GM11168 (cell line): ENCODE data around the gene RDH12.
"Not testable (repeated sequence)": the region's sequence is repeated elsewhere in the genome, so short reads cannot be mapped to it uniquely, and the experiment has no call there.

Experiments used
- in situ Hi-C: fragments of 300-500 bp; cut with MboI; formaldehyde crosslinking; loops from one replicate; pipeline ENCODE4 v1.12.0; 2022; ENCODE audit warnings: low sequenced_read_pairs; ENCODE audit not compliant: unreplicated experiment

RDH12 gene

GRCh38 chr14:67701492-67701891 is at the start of gene RDH12:
Gene RDH12, plus strand, starts transcription at chr14:67701886. Its CDS starts 20,757 bp downstream, at chr14:67722643.
- in situ Hi-C loops: not testable (repeated sequence)

GRCh38 chr14:67652189-67652588 is 49.5 kb upstream of the RDH12 start:
- in situ Hi-C loops: no loop called here

GRCh38 chr14:67653651-67654280 is 47.9 kb upstream of the RDH12 start:
- in situ Hi-C loops: no loop called here

- in situ Hi-C loops: no loop called here
These were observed 38.1 kb upstream of the RDH12 start for GRCh38 chr14:67663633-67664032.

- in situ Hi-C loops: no loop called here
These were observed 35.8 kb upstream of the RDH12 start for GRCh38 chr14:67665868-67666267.

- in situ Hi-C loops: no loop called here
These were observed 34.8 kb upstream of the RDH12 start for GRCh38 chr14:67666750-67667449.

- in situ Hi-C loops: no loop called here
These were observed 33.1 kb upstream of the RDH12 start for GRCh38 chr14:67668559-67668958.

GRCh38 chr14:67673451-67673850 is 28.2 kb upstream of the RDH12 start:
- in situ Hi-C loops: no loop called here

- in situ Hi-C loops: no loop called here
These were observed 27.6 kb upstream of the RDH12 start for GRCh38 chr14:67674139-67674479.

GRCh38 chr14:67674480-67675218 is 27.0 kb upstream of the RDH12 start, which contains the start of gene VTI1B:
Gene VTI1B, minus strand, starts transcription at chr14:67674632. Its CDS starts 143 bp downstream, at chr14:67674489.
- in situ Hi-C loops: no loop called here

- in situ Hi-C loops: no loop called here
These were observed 26.5 kb upstream of the RDH12 start for GRCh38 chr14:67675219-67675582.

- in situ Hi-C loops: no loop called here
These were observed 22.7 kb upstream of the RDH12 start for GRCh38 chr14:67679006-67679405.

GRCh38 chr14:67680121-67680602 is 21.5 kb upstream of the RDH12 start:
- in situ Hi-C loops: no loop called here

- in situ Hi-C loops: no loop called here
These were observed 20.7 kb upstream of the RDH12 start for GRCh38 chr14:67680941-67681340.

GRCh38 chr14:67683842-67684241 is 17.8 kb upstream of the RDH12 start:
- in situ Hi-C loops: no loop called here

- in situ Hi-C loops: no loop called here
These were observed 11.7 kb upstream of the RDH12 start for GRCh38 chr14:67690011-67690410.

GRCh38 chr14:67694791-67695393 is 6.8 kb upstream of the RDH12 start:
- in situ Hi-C loops: no loop called here

GRCh38 chr14:67695394-67695949 is 6.2 kb upstream of the RDH12 start, which contains the start of gene RDH11:
Gene RDH11, minus strand, starts transcription at chr14:67695764. Its CDS starts 61 bp downstream, at chr14:67695703.
- in situ Hi-C loops: no loop called here

GRCh38 chr14:67697006-67697405 is 4.7 kb upstream of the RDH12 start:
- in situ Hi-C loops: no loop called here

- in situ Hi-C loops: no loop called here
These were observed 3.5 kb upstream of the RDH12 start for GRCh38 chr14:67698179-67698578.
